HEK293 (cell line): ENCODE results near the gene ALOX5AP.

Experiments used
- CTCF ChIP-seq: fragments of 450-650 bp; formaldehyde crosslinking; IDR thresholded peaks from 2 replicates; pipeline ENCODE4 v1.5.1; 2016; ENCODE audit warnings: missing biosample characterization, missing genetic modification characterization
- HOXC10 ChIP-seq: sonication (generic); formaldehyde crosslinking; IDR thresholded peaks from 2 replicates; pipeline ENCODE4 v1.8.1; 2023; ENCODE audit warnings: mild to moderate bottlenecking, missing genetic modification reagents
- ZNF266 ChIP-seq: fragments of 450-650 bp; formaldehyde crosslinking; IDR thresholded peaks from 2 replicates; pipeline ENCODE4 v1.5.1; 2016; ENCODE audit warnings: missing biosample characterization, missing genetic modification characterization, low read depth
- ZNF529 ChIP-seq: fragments of 450-650 bp; formaldehyde crosslinking; IDR thresholded peaks from 2 replicates; pipeline ENCODE4 v1.5.1; 2017; ENCODE audit warnings: missing genetic modification characterization, missing biosample characterization; ENCODE audit not compliant: insufficient replicate concordance
- ZNF585B ChIP-seq: fragments of 450-650 bp; formaldehyde crosslinking; IDR thresholded peaks from 2 replicates; pipeline ENCODE4 v1.5.1; 2016; ENCODE audit warnings: missing biosample characterization, missing genetic modification characterization
- ZNF639 ChIP-seq: fragments of 450-650 bp; formaldehyde crosslinking; IDR thresholded peaks from 2 replicates; pipeline ENCODE4 v1.5.1; 2016; ENCODE audit warnings: missing biosample characterization, missing genetic modification characterization
- ZSCAN5A ChIP-seq: fragments of 450-650 bp; formaldehyde crosslinking; IDR thresholded peaks from 2 replicates; pipeline ENCODE4 v1.5.1; 2016; ENCODE audit warnings: missing biosample characterization, missing genetic modification characterization
- TF ChIP-seq, protein P1 (sequence below): fragments of 450-650 bp; formaldehyde crosslinking; IDR thresholded peaks from 2 replicates; pipeline ENCODE4 v1.5.1; 2016; ENCODE audit warnings: missing biosample characterization, missing genetic modification characterization

GRCh38 chr13:30720172-30720869 lies 15.0 kb upstream of the ALOX5AP start:
- TF ChIP-seq ZNF585B (tag by site-specific recombination) (no peak), CTCF (tag by site-specific recombination) (no peak), ZNF639 (no peak), ZSCAN5A (tag by site-specific recombination) (no peak), ZNF266 (tag by site-specific recombination) (no peak), HOXC10 (CRISPR knock-in tag) (no peak), ZNF529 (tag by site-specific recombination) (no peak)
- TF ChIP-seq, protein P1, sequence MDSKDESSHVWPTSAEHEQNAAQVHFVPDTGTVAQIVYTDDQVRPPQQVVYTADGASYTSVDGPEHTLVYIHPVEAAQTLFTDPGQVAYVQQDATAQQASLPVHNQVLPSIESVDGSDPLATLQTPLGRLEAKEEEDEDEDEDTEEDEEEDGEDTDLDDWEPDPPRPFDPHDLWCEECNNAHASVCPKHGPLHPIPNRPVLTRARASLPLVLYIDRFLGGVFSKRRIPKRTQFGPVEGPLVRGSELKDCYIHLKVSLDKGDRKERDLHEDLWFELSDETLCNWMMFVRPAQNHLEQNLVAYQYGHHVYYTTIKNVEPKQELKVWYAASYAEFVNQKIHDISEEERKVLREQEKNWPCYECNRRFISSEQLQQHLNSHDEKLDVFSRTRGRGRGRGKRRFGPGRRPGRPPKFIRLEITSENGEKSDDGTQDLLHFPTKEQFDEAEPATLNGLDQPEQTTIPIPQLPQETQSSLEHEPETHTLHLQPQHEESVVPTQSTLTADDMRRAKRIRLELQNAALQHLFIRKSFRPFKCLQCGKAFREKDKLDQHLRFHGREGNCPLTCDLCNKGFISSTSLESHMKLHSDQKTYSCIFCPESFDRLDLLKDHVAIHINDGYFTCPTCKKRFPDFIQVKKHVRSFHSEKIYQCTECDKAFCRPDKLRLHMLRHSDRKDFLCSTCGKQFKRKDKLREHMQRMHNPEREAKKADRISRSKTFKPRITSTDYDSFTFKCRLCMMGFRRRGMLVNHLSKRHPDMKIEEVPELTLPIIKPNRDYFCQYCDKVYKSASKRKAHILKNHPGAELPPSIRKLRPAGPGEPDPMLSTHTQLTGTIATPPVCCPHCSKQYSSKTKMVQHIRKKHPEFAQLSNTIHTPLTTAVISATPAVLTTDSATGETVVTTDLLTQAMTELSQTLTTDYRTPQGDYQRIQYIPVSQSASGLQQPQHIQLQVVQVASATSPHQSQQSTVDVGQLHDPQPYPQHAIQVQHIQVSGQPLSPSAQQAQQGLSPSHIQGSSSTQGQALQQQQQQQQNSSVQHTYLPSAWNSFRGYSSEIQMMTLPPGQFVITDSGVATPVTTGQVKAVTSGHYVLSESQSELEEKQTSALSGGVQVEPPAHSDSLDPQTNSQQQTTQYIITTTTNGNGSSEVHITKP (tag by site-specific recombination): no peak
